ENCODE data around the gene TSPAN7. TPM values are rescaled to one million over a fixed set of nuclear protein-coding genes. Genes with fewer than 3 reads are reported as not detected.

The TSPAN7 gene
- total RNA-seq, 1 donor from 2014 or later, result 54.6 TPM

DNA sequence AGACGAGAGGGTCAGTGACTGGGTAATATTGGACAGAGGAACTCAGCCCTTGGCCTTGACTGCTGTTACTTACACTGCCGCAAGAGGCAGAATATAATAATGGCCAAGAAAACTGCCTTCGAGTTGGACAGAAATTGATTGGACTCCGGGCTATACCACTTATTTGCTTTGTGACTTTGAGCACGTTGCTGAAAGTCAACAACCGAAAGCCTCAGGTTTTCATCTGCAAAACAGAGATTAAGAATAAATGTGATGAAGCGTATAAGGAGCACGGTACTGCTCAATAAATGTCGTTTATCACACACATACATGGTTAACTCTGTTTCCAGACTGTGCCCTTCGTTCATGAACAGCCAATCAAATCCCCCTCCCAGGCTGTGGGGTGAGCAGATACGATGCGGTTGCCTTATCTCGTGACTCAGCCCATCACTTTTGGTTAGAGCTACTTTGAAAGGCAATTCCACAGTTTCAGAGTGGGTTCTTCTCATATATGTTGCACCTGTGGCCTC lies 91.6 kb downstream of the TSPAN7 start:
- no peak for ATAC-seq
- Histone ChIP-seq H3K4me1 (no peaks in the 10 kb centered on the region), H3K27me3 (ENCODE audit: low read depth) (no peaks in the 10 kb centered on the region), H3K36me3 (no peaks in the 10 kb centered on the region), H3K4me3 (no peak overlapping the region), H3K9me3 (no peaks in the 10 kb centered on the region), H3K27ac (no peak overlapping the region)
- intact Hi-C loops (cut with DNase I), result no loop called here
- DNase-seq, result no peak
- TF ChIP-seq, protein P1, sequence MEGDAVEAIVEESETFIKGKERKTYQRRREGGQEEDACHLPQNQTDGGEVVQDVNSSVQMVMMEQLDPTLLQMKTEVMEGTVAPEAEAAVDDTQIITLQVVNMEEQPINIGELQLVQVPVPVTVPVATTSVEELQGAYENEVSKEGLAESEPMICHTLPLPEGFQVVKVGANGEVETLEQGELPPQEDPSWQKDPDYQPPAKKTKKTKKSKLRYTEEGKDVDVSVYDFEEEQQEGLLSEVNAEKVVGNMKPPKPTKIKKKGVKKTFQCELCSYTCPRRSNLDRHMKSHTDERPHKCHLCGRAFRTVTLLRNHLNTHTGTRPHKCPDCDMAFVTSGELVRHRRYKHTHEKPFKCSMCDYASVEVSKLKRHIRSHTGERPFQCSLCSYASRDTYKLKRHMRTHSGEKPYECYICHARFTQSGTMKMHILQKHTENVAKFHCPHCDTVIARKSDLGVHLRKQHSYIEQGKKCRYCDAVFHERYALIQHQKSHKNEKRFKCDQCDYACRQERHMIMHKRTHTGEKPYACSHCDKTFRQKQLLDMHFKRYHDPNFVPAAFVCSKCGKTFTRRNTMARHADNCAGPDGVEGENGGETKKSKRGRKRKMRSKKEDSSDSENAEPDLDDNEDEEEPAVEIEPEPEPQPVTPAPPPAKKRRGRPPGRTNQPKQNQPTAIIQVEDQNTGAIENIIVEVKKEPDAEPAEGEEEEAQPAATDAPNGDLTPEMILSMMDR (IDR thresholded peaks at IDR 0.05), result no peak

DNA sequence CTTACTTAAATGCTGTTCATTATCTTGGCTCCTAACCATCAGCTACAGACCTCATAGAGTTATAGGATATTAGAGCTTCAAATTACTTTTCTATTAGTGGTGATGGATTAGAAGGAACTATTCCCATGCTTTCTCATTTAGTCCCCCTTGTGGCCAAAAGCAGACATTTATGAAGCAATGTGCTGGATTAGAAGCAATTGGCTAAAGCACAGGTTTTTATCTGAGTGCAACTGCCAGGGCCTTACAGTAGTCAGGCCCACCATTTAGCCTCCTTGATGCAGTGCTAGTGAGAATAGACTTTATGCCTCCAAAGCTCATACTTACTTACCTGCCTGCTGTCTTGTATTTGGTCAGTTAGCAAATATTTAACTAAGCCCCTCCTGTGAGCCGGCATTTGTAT lies 93.0 kb downstream of the TSPAN7 start:
- peak in 1 of 2 donors; percentile 59 for ATAC-seq

DNA sequence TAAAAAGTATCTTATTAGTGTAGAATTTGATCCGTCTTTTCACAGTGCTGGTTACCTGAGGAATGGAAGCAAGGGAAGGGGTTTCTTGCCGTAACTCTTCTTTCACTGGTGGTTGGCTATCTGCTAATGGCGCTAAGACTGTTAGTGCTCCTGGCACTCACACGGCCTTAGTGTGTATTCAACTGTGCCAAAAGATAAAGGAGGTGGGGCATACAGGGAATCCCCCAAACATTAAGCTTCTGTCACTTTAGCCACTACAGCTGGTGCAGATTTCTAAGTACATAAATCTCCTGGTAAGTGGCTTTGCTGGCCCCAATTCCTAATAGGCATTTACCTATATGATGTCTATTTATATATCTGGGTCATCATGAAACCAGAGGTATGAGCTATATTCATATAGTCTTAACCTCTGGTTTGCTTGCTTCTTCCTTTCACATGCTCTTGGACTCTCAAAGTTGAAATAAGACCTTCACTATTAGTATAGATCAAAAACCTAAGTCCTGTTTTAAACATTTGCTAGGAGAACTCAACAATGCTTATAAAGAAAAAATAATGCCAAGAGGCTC lies 95.1 kb downstream of the TSPAN7 start:
- H3K36me3 ChIP-seq, result no peaks in the 10 kb centered on the region
- H3K27ac ChIP-seq, result no peak overlapping the region
- no peaks in the 10 kb centered on the region for H3K4me1 ChIP-seq
- TF ChIP-seq, protein P1 (IDR thresholded peaks at IDR 0.05), result no peak
- no peak overlapping the region for H3K4me3 ChIP-seq
- no peak for DNase-seq
- H3K27me3 ChIP-seq (ENCODE audit: low read depth), result no peaks in the 10 kb centered on the region
- H3K9me3 ChIP-seq, result no peaks in the 10 kb centered on the region
- intact Hi-C loops (cut with DNase I), result no loop called here
- no peak for ATAC-seq

More for the DNA sequence above, 93.0 kb downstream of the TSPAN7 start:
- Histone ChIP-seq H3K36me3 (no peaks in the 10 kb centered on the region), H3K4me1 (no peaks in the 10 kb centered on the region), H3K4me3 (no peak overlapping the region), H3K27me3 (ENCODE audit: low read depth) (no peaks in the 10 kb centered on the region), H3K27ac (no peak overlapping the region), H3K9me3 (no peaks in the 10 kb centered on the region)
- no peak for DNase-seq
- intact Hi-C loops (cut with DNase I), result no loop called here
- TF ChIP-seq, protein P1 (IDR thresholded peaks at IDR 0.05), result peak; percentile 45

DNA sequence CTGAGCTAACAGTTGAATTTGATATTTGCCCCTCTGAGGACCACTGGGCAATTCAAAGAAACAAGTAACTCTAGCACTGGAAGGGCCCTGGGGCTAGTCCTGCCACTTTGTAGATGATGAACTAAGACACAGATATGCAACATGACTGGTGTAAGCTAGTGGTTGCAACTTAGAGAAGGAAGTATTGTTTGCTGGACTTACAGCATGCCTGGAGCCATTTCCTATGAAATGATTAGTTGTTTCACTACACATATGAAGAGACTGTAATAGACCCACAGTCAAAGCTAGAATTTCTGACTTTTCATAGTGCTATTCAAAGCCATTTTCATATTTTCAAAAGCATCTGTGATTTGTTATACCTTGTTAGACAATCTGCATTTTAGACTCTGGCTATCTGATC lies 96.2 kb downstream of the TSPAN7 start:
- TF ChIP-seq, protein P1 (IDR thresholded peaks at IDR 0.05), result no peak
- H3K27me3 ChIP-seq (ENCODE audit: low read depth), result no peaks in the 10 kb centered on the region
- H3K27ac ChIP-seq, result no peak overlapping the region
- no peaks in the 10 kb centered on the region for H3K4me1 ChIP-seq
- no peaks in the 10 kb centered on the region for H3K9me3 ChIP-seq
- no peak overlapping the region for H3K4me3 ChIP-seq
- intact Hi-C loops (cut with DNase I), result no loop called here
- ATAC-seq (peak in 1 of 2 donors; percentile 29), DNase-seq (no peak)
- H3K36me3 ChIP-seq, result no peaks in the 10 kb centered on the region

DNA sequence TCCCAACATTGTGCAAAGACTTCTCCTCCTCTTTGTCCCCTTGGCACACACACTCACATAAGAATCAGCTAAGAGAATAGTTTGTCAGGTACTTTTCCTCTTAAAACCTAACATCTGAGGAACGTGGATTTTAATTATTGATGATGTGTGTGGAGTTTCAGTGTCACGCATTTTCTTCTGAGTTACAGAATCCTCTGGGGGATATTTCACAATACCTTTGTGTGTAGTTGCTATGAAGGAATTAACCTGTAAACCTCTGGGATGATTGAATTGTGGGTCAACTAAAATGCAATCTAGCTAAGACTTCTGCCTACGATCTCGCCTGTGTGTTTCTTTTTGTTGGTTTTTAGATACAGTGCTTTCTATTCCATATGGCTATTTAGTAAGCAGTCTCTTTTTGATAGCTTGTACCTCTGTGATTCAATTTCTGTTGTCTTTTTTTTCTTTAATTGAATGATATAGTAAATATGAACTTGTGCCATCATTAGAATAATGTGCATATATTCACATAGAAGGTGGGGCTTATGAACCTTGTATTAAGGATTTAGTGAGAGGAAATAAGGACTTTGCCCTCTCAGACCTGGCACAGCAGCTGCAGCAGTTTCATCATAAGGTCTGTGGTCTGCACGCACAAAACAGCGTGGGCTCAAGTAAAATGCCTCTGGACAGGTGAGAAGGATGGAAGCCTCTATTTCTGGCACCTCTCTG lies 99.2 kb downstream of the TSPAN7 start:
- no peaks in the 10 kb centered on the region for H3K36me3 ChIP-seq
- H3K27me3 ChIP-seq (ENCODE audit: low read depth), result no peaks in the 10 kb centered on the region
- no peak overlapping the region for H3K4me3 ChIP-seq
- DNase-seq (no peak), ATAC-seq (no peak)
- intact Hi-C loops (cut with DNase I), result no loop called here
- H3K27ac ChIP-seq, result no peak overlapping the region
- no peaks in the 10 kb centered on the region for H3K9me3 ChIP-seq
- H3K4me1 ChIP-seq, result no peaks in the 10 kb centered on the region
- TF ChIP-seq, protein P1 (IDR thresholded peaks at IDR 0.05), result no peak

Measured in lower lobe of right lung (tissue), 2 donors.